ENCODE measurements around the gene TMED10. TPM values are rescaled to one million over a fixed set of nuclear protein-coding genes. Genes with fewer than 3 reads are reported as not detected.

Gene TMED10
- total RNA-seq, 1 experiment from 2014 or later: 255 TPM

DNA sequence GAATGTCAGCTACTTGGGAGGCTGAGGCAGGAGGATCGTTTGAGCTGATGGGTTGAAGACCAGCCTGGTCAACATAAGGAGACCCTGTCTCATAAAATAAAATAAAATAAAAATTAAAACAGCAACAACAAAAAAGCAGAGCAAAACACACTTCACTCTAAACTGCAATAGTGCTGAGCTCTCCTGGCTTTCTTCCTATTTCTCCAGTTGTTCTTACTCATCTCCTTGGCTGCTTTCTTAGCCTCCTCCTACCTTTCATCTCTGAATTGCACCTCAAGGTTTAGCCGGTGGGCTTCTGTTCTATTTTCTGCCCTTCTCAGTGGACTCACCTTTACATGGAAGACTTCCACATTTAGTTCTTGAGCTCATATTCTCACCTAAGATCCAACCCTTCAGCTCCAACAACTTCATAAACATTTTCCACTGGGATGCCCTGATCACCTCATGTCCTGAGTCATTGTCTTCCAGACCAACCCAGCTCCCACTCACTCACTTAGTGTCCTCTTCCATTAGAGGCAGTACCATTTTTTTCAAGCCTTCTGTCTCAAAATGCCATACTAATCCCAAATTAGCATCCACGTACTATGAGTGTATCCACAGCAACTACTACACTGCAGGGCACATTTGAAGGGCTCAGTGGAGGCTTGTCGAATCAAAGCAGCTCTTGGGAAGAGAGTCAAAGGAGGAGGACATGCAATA is 41.2 kb upstream of the TMED10 start:
- TF ChIP-seq CTCF (IDR thresholded peaks at IDR 0.05; ENCODE audit: insufficient read depth in 1 of 2, low read depth in 1 of 2, low read length in 1 of 2, severe bottlenecking in 1 of 2, unreplicated experiment in 1 of 2): no peak
- ChIA-PET CTCF (no interaction called here), POLR2A (interaction anchor here (1.2 kb wide), 1 partner anchor 41 kb away, joined by 3 read pairs; no protein-coding TSS in a partner anchor)
- H3K27me3 ChIP-seq (replicated peaks; ENCODE audit: control insufficient read depth, insufficient read depth, low read length): no peaks in the 10 kb centered on the region
- no peak overlapping the region for H3K4me3 Mint-ChIP-seq (ENCODE audit: unreplicated experiment)
- H3K4me1 Mint-ChIP-seq (ENCODE audit: low read depth, unreplicated experiment): no peaks in the 10 kb centered on the region
- no peaks in the 10 kb centered on the region for H3K9me3 ChIP-seq
- intact Hi-C loops (cut with micrococcal nuclease; ENCODE audit: unreplicated experiment): no loop called here
- H3K9me3 Mint-ChIP-seq (ENCODE audit: unreplicated experiment): no peaks in the 10 kb centered on the region
- BruUV-seq (replicated peaks): no TSS peak
- H3K36me3 ChIP-seq (ENCODE audit: control insufficient read depth, insufficient read depth, low read length): no peaks in the 10 kb centered on the region
- H3K36me3 Mint-ChIP-seq (ENCODE audit: insufficient read depth, unreplicated experiment): no peaks in the 10 kb centered on the region
- DNase-seq: no peak
- H3K4me1 ChIP-seq: no peaks in the 10 kb centered on the region
- H3K27ac Mint-ChIP-seq (ENCODE audit: unreplicated experiment): no peak overlapping the region
- H3K4me3 ChIP-seq (ENCODE audit: low read depth, low read length): no peak overlapping the region
- H3K27me3 Mint-ChIP-seq (ENCODE audit: insufficient read depth, unreplicated experiment): no peaks in the 10 kb centered on the region

DNA sequence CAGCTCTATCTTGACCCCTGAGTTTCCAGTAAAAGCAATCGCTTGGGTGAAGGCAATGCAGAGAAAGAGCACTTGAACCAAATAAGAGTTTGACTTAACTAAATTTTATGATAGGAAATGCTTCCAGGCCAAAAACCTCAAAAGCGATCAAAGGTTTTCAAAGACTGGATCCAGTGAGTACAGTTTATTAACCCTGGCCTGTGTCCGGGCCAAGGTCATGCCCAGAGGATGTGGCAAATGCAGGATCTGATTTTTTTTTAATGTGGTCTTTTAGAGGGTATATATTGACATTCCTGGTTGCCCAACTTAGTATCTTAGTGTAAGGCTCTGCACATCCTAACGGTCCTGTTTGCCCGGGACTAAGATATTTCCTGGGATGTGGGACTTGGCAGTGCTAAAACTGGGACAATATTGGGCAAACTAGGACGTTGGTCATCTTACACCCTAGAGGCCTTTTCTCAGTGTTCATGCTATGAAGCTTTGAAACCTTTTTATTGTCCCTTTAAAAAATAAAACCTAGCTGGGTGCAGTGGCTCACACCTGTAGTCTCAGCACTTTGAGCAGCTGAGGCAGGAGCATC is 40.1 kb upstream of the TMED10 start:
- CTCF ChIA-PET: no interaction called here
- H3K27me3 ChIP-seq (replicated peaks; ENCODE audit: control insufficient read depth, insufficient read depth, low read length): no peaks in the 10 kb centered on the region
- no peak for TF ChIP-seq CTCF (IDR thresholded peaks at IDR 0.05; ENCODE audit: insufficient read depth in 1 of 2, low read depth in 1 of 2, low read length in 1 of 2, severe bottlenecking in 1 of 2, unreplicated experiment in 1 of 2)
- H3K36me3 ChIP-seq (ENCODE audit: control insufficient read depth, insufficient read depth, low read length): no peaks in the 10 kb centered on the region
- Mint-ChIP-seq H3K27me3 (ENCODE audit: insufficient read depth, unreplicated experiment) (no peaks in the 10 kb centered on the region), H3K4me1 (ENCODE audit: low read depth, unreplicated experiment) (no peaks in the 10 kb centered on the region), H3K9me3 (ENCODE audit: unreplicated experiment) (no peaks in the 10 kb centered on the region), H3K4me3 (ENCODE audit: unreplicated experiment) (no peak overlapping the region), H3K36me3 (ENCODE audit: insufficient read depth, unreplicated experiment) (no peaks in the 10 kb centered on the region), H3K27ac (ENCODE audit: unreplicated experiment) (no peak overlapping the region)
- no peak for DNase-seq
- no peaks in the 10 kb centered on the region for H3K4me1 ChIP-seq
- intact Hi-C loops (cut with micrococcal nuclease; ENCODE audit: unreplicated experiment): no loop called here
- no TSS peak for BruUV-seq (replicated peaks)
- no peaks in the 10 kb centered on the region for H3K9me3 ChIP-seq
- POLR2A ChIA-PET: interaction anchor here (1.2 kb wide), 1 partner anchor 42 kb away, joined by 3 read pairs; no protein-coding TSS in a partner anchor
- H3K4me3 ChIP-seq (ENCODE audit: low read depth, low read length): no peak overlapping the region

- POLR2A ChIA-PET: no interaction called here
- no peak overlapping the region for H3K4me3 ChIP-seq (ENCODE audit: low read depth, low read length)
- H3K27me3 ChIP-seq (replicated peaks; ENCODE audit: control insufficient read depth, insufficient read depth, low read length): no peaks in the 10 kb centered on the region
- no peak for TF ChIP-seq CTCF (IDR thresholded peaks at IDR 0.05; ENCODE audit: insufficient read depth in 1 of 2, low read depth in 1 of 2, low read length in 1 of 2, severe bottlenecking in 1 of 2, unreplicated experiment in 1 of 2)
- H3K9me3 ChIP-seq: no peaks in the 10 kb centered on the region
- Mint-ChIP-seq H3K27ac (ENCODE audit: unreplicated experiment) (no peak overlapping the region), H3K36me3 (ENCODE audit: insufficient read depth, unreplicated experiment) (no peaks in the 10 kb centered on the region), H3K9me3 (ENCODE audit: unreplicated experiment) (no peaks in the 10 kb centered on the region), H3K27me3 (ENCODE audit: insufficient read depth, unreplicated experiment) (no peaks in the 10 kb centered on the region), H3K4me3 (ENCODE audit: unreplicated experiment) (no peak overlapping the region), H3K4me1 (ENCODE audit: low read depth, unreplicated experiment) (no peaks in the 10 kb centered on the region)
- CTCF ChIA-PET: no interaction called here
- no TSS peak for BruUV-seq (replicated peaks)
- intact Hi-C loops (cut with micrococcal nuclease; ENCODE audit: unreplicated experiment): no loop called here
- no peak for DNase-seq
- H3K4me1 ChIP-seq: no peaks in the 10 kb centered on the region
- no peaks in the 10 kb centered on the region for H3K36me3 ChIP-seq (ENCODE audit: control insufficient read depth, insufficient read depth, low read length)
These were observed 39.1 kb upstream of the TMED10 start for GRCh38 chr14:75215520-75215919.
